K562 (cell line): ENCODE measurements around the gene FNBP1. TPM values are rescaled to one million over a fixed set of nuclear protein-coding genes. Genes with fewer than 3 reads are reported as not detected.

Experiments
- AFF1 ChIP-seq, 2 experiments: fragments of 450-650 bp; IDR thresholded peaks; 2 replicates each; pipeline ENCODE4 v1.6.1; 2018; ENCODE audit warnings: mild to moderate bottlenecking in 2 of 2, low read depth in 1 of 2; ENCODE audit not compliant: partially characterized antibody in 2 of 2
- FOXK2 ChIP-seq, 2 experiments: fragments of 450-650 bp; IDR thresholded peaks in 1 of 2; conservative IDR thresholded peaks in 1 of 2; 2 replicates each; pipeline ENCODE4 v1.6.1; 2016; ENCODE audit warnings: low read depth in 2 of 2, mild to moderate bottlenecking in 1 of 2
- RFX7 ChIP-seq: fragments of 250-450 bp; sonication (Bioruptor Pico); IDR thresholded peaks from 2 replicates; pipeline ENCODE4 v1.5.1; 2021; ENCODE audit warnings: mild to moderate bottlenecking
- ZNF282 ChIP-seq: sonication (generic); formaldehyde crosslinking; IDR thresholded peaks from 2 replicates; pipeline ENCODE4 v1.8.1; 2023; ENCODE audit warnings: missing genetic modification reagents
- polyA plus RNA-seq, 8 experiments: library from polyadenylated mRNA; depleted of rRNA in 4 of 8; stranded (reverse) in 5 of 8; unstranded in 3 of 8; fragments of >200 nt; fragmentation: Nextera tagmentation in 2 of 8; fragmentation: Illumina TruSeq in 1 of 8; extraction: Ambion mirVana in 2 of 8; extraction: Trizol in 1 of 8; gene quantifications; 2 replicates each; pipeline versions ENCODE4 v1.2.1 to v1.2.3, GENCODE V29; 2011 to 2014; ENCODE audit warnings: inconsistent platforms in 1 of 8, missing spikeins in 1 of 8
- total RNA-seq, 7 experiments: library from RNA; depleted of rRNA in 6 of 7; stranded (reverse); fragments of >200 nt in 6 of 7; fragmentation: Illumina TruSeq in 2 of 7; extraction: Trizol in 2 of 7; gene quantifications; 2 replicates each; pipeline versions ENCODE4 v1.2.1 to v1.2.3, GENCODE V29; 2011 to 2021; ENCODE audit warnings: low replicate concordance in 1 of 7

Gene FNBP1
- total and polyA plus RNA-seq, 9 of the 15 experiments (the other 6 are each of a cell fraction or from before 2014, with no cell fraction given): 1.8 to 14.9 (median 7.6) TPM

DNA sequence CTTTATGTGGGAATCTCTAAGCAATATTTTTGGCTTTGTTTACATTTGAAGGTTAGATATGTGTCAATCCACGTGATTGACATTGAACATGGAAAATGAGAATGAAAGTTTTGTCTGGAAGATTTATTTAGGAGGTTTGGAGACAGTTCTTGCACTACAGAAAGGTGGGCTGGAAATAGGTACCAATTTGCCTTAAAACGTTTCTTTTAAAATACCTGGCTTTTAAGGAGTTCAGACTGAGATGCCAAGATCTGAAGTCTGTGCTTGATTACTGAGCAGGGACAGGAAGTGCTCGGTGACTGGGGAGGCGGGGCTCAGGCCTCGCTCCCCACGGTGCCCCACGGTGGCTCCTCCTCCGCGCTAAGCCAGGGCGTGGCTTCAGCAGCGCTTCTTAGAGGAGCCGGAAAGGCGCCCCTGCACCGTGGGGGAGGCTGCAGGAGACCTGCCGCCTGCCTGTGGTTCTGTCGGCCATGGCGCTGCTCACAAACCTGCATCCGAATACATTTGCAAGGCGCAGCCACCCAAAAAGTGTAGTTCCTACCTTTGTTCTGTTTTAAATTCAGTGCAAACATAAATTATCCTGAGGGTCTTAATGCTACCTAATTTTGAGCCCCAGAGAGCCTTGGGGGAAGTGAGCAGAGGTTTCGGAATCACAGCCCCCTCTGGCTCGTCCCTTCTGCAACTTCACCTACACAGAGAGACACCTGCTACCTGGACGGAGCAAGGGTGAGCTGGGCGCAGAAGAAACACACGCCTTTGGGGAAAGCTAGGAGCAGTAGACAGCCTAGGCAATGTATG, 158.6 kb downstream of the FNBP1 start (continued):
- no peak for TF ChIP-seq AFF1 (IDR thresholded peaks at IDR 0.05; ENCODE audit: low read depth in 1 of 2, partially characterized antibody in 2 of 2)
- no peak for TF ChIP-seq ZNF282 (CRISPR knock-in tag)
- peak; percentile 73; the same call in 1 of the 2 replicates for TF ChIP-seq RFX7 (CRISPR knock-in tag)
- no peak for TF ChIP-seq FOXK2 (conservative IDR thresholded peaks at IDR 0.05 in 1 of 2, IDR thresholded peaks at IDR 0.05 in 1 of 2; ENCODE audit: low read depth in 2 of 2)
